GM19455 (cell line): Measurements from ENCODE around the gene TPH2.

Source experiments
- ATAC-seq: cut with Tn5 transposase; IDR thresholded peaks from one replicate; pipeline ENCODE4 v1.9.1; 2021; ENCODE audit not compliant: unreplicated experiment

TPH2 gene

GRCh38 chr12:72030277-72030676 lies 91.6 kb downstream of the TPH2 start:
- no peak for ATAC-seq

- ATAC-seq = no peak
These were observed 92.4 kb downstream of the TPH2 start for GRCh38 chr12:72031066-72031465.

GRCh38 chr12:72033991-72034390 lies 95.3 kb downstream of the TPH2 start:
- no peak for ATAC-seq

GRCh38 chr12:72035625-72036024 lies 97.0 kb downstream of the TPH2 start:
- ATAC-seq = no peak

- ATAC-seq = no peak
These were observed 97.7 kb downstream of the TPH2 start for GRCh38 chr12:72036393-72036792.

GRCh38 chr12:72037006-72037795 lies 98.6 kb downstream of the TPH2 start:
- no peak for ATAC-seq

GRCh38 chr12:72041811-72042210 lies 103.2 kb downstream of the TPH2 start:
- no peak for ATAC-seq

GRCh38 chr12:72053604-72054003 lies 115.0 kb downstream of the TPH2 start:
- ATAC-seq = no peak

GRCh38 chr12:72054511-72054910 lies 115.9 kb downstream of the TPH2 start:
- no peak for ATAC-seq

- no peak for ATAC-seq
These were observed 118.8 kb downstream of the TPH2 start for GRCh38 chr12:72057330-72057914.

GRCh38 chr12:72063073-72063472 lies 124.4 kb downstream of the TPH2 start:
- ATAC-seq = no peak

- no peak for ATAC-seq
These were observed 132.4 kb downstream of the TPH2 start for GRCh38 chr12:72071030-72071429.

GRCh38 chr12:72072592-72073212 lies 134.1 kb downstream of the TPH2 start:
- no peak for ATAC-seq

- no peak for ATAC-seq
These were observed 135.4 kb downstream of the TPH2 start for GRCh38 chr12:72074065-72074464.

- ATAC-seq = no peak
These were observed 136.3 kb downstream of the TPH2 start for GRCh38 chr12:72074956-72075355.

- no peak for ATAC-seq
These were observed 136.8 kb downstream of the TPH2 start for GRCh38 chr12:72075401-72075800.

- ATAC-seq = no peak
These were observed 137.4 kb downstream of the TPH2 start for GRCh38 chr12:72075891-72076557.

- ATAC-seq = no peak
These were observed 137.9 kb downstream of the TPH2 start for GRCh38 chr12:72076558-72076915.

- ATAC-seq = no peak
These were observed 138.6 kb downstream of the TPH2 start for GRCh38 chr12:72077111-72077820.

- ATAC-seq = no peak
These were observed 143.1 kb downstream of the TPH2 start for GRCh38 chr12:72081777-72082176.
